HL-60/S4 (cell line): ENCODE results near the gene ATP6V1F.

ENCODE experiments used
- in situ Hi-C: fragments of 300-500 bp; cut with MboI; formaldehyde crosslinking; loops from 2 replicates; pipeline ENCODE4 v1.14.3; 2022; ENCODE audit warnings: low sequenced_read_pairs

Gene ATP6V1F

DNA sequence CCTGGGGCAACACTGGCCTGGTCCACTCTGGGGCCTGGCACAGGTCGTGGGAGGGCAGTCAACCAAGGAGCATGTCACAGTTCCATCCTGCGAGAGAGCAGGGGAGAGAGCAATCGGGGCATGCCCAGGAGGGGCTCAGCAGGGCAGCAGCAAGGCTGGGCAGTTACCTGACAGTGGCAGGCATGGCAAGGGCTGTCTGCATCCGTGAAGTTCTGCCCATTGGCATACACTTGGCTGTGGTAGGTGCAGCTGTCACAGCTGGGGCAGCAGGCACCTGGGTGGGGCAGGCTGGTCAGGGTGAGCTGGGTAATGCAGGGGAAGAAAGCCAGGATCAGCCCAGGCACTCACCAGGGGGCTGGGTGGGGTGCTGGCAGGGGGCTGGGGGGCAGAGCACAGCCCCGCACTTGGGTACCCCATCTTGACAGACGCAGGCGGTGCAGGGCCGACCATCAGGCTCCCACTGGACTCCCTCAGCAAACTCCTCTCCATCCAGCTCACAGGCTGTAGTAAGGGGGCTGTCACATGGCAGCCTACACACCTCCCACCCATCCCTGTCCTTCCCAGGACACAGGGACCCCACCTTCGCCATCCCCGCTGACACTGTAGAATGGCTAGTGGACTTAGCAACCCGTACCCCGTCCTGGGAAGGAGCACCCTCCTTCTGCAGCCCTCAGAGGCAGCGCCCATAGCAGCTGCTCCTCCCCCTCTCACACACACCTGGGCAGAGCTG is 30.0 kb downstream of the ATP6V1F start:
- in situ Hi-C loops, result loop anchor here (25.0 kb wide), 1 partner anchor 280 kb away; no protein-coding TSS in a partner anchor

DNA sequence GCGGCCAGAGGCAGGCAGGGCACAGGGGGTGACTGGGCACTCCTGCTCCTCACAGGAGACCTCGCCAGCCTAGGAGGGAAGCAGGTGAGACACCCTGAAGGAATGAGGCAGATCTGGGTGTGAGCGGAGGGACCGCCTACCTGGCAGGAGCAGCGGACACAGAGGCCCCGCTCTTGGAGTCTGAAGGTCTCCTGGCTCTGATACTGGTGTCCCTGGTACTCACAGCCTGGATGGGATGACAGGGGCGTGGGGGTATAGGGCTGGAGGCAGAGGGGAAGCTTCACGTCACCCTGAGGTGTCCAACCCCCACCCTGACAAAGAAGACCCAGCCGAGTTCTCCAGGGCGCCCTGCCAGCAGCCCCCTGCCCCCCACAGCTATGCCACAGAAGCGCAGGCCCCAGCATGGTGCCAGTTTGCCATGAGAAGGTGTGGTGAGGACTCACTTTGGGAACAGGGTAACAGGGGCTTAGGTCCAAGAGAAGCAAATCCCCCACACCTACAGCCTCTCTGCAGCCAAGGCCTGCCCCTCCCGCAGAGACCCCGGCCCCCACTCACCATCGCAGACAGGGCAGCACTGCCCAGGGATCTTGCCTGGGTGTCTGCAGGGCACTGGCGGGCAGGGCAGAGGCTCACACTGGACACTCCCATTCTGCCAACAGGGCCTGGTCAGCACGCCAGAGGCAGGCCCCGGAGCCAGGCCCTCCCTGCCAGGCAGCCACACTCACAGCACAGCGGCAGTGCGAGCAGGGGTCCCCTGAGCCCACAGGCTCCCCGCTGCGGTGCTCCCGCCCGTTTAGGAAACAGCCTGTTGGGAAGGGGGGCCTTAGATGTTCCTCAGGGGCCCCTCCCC is 30.8 kb downstream of the ATP6V1F start:
- in situ Hi-C loops, result loop anchor here (25.0 kb wide), 1 partner anchor 281 kb away; no protein-coding TSS in a partner anchor

GRCh38 chr7:128894101-128894440 is 31.4 kb downstream of the ATP6V1F start:
- in situ Hi-C loops, result loop anchor here (25.0 kb wide), 1 partner anchor 282 kb away; no protein-coding TSS in a partner anchor

DNA sequence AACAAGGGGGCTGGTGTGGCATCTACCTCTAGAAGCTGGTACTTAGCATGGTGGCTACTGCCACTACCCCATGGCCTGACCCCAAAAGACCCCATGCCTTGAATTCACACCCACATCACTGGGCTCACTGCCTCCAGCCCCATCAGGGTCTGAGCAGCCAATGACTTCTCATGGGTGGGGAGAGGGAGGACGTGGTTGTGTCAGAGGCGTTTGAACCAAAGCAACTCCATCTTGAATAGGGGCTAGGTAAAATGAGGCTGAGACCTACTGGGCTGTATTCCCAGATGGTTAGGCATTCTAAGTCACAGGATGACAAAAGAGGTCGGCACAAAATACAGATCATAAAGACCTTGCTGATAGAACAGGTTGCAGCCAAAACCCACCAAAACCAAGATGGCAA is 32.7 kb downstream of the ATP6V1F start:
- in situ Hi-C loops, result loop anchor here (25.0 kb wide), 1 partner anchor 283 kb away; no protein-coding TSS in a partner anchor

GRCh38 chr7:128899392-128899791 is 36.7 kb downstream of the ATP6V1F start:
- in situ Hi-C loops, result loop anchor here (25.0 kb wide), 1 partner anchor 287 kb away; no protein-coding TSS in a partner anchor

DNA sequence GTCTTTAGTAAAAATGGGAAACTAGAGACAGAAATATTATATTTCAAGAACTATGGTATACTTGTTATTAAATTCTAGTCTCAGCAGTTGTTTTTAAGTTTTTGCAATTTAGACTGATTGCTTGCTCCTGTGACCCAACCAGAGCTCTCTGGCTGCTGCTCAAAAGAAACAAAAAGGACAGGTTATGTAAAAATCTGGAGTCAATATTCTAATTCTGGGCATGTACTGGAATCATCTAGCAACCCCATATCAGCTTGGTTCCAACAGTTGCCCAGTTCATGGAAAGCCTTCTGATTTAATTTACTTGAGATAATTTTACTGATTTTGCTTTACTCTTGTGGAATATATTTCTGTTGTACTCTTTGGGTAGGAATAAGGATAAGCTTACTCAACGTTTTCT is 37.6 kb downstream of the ATP6V1F start:
- in situ Hi-C loops, result loop anchor here (25.0 kb wide), 1 partner anchor 187 kb away; no protein-coding TSS in a partner anchor

- in situ Hi-C loops, result loop anchor here (25.0 kb wide), 1 partner anchor 184 kb away; no protein-coding TSS in a partner anchor
These were observed 40.3 kb downstream of the ATP6V1F start for GRCh38 chr7:128902761-128903585.

- in situ Hi-C loops, result loop anchor here (25.0 kb wide), 1 partner anchor 184 kb away; no protein-coding TSS in a partner anchor
These were observed 41.1 kb downstream of the ATP6V1F start for GRCh38 chr7:128903621-128904361.

DNA sequence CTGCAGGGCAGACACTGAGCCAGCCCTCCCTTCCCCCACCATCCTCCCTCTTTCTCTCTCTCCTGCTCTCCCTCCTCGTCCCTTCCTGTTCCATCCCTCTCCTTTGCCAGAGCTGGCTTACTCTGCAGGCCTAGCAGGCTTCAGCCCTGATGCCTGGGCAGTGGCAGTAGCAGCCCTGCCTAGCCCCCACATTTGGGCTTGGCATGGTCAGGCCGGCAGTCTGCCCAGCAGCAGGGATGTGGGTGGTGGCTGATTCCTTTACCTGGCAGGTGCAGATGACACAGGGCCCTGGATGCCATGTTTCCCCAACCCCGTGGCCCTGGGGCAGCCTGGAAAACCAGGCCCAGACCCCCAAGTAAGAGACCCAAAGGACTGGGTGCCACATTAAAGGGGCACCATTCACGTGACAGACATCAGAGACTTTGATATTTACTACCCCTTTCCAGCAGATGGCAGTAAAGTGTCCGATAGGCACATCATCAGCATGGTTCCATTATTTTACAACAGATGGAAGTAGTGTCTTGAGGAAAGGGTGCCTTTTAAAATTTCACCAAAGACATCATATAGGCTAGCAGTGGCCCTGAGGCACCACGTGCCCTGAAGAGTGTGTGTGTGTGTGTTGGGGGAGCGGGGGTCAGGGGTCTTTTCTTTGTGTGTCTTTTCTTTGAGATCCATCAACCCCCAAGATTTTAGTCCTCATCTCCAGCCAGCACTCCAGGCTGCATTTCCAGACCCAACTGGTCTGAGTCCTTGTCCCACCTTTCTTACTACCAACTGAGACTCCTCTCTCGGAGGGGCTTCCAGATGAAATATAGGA is 41.9 kb downstream of the ATP6V1F start:
- in situ Hi-C loops, result loop anchor here (25.0 kb wide), 1 partner anchor 183 kb away; no protein-coding TSS in a partner anchor

DNA sequence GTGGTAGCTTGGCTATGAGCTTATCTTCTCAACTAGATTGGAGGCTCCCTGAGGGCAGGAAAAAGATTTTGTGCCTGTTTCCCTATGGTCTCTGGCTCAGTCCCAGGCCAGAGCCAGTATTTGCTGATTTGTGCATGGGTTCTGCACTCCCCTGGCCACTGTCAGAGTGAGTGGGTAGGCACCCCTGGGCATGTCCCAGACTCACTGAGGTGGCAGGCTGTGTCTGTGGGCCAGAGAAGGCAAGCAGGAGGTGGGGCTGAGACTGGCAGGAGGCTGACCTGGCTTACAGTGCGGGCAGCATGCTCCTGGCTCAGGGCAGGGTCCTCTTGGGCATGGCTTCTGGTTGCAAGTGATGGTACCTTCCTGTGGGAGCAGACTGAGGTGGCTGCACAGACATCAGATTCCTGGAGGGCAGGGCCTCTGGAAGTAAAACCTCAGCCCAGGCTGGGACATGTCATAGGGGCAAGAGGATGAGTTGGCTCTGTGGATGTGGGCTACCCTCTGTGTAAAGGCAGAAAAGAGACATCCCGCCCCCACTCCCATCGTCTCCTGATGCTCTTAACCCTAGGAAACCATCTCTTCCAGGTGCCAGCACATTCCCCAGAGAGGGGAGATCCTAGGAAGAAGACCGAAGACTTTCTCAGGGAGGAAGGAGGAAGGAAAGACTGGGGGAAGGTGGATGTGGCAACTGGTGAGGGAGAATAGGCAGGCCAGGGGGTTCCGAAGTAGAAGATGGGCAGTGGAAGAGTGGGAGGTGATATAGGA is 43.5 kb downstream of the ATP6V1F start:
- in situ Hi-C loops, result loop anchor here (25.0 kb wide), 1 partner anchor 181 kb away; no protein-coding TSS in a partner anchor

DNA sequence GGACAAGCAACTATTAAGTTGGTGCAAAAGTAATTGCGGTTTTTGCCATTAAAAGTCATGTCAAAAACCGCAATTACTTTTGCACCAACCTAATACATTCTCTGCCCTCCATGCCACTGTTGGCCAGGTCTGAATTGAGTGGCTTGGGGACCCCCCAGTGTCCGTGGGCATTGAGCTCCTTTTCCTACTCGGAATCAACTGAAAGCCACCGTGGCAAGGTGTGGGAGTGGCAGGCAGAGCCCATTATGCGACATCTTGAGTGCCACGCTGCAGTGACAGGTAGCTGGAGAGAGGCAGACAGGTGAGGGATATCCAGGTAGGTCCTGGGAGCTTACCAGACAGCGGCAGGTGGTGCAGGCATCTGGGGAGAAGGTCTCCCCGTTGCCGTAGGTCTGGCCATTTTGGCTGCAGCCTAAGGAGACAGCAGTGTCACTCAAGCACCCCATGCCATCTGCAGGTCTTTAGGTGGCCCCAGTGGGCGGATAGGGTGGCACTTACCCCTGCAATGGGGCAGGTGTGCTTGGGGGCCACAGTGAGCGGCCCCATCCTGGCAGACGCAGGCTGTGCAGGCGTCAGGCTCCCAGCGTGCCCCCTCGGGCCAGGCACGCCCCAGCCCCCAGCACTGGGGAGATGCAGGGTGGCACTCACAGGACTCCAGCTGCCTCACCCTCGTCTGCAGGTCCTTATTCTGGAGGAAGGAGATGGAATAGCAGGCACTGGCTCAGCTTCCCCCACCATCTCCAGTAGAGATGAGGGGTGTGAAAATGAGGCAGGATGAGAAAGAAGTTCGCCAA is 44.3 kb downstream of the ATP6V1F start:
- in situ Hi-C loops, result loop anchor here (25.0 kb wide), 1 partner anchor 180 kb away; no protein-coding TSS in a partner anchor

GRCh38 chr7:128908750-128909624 is 46.3 kb downstream of the ATP6V1F start:
- in situ Hi-C loops, result loop anchor here (25.0 kb wide), 1 partner anchor 178 kb away; no protein-coding TSS in a partner anchor

DNA sequence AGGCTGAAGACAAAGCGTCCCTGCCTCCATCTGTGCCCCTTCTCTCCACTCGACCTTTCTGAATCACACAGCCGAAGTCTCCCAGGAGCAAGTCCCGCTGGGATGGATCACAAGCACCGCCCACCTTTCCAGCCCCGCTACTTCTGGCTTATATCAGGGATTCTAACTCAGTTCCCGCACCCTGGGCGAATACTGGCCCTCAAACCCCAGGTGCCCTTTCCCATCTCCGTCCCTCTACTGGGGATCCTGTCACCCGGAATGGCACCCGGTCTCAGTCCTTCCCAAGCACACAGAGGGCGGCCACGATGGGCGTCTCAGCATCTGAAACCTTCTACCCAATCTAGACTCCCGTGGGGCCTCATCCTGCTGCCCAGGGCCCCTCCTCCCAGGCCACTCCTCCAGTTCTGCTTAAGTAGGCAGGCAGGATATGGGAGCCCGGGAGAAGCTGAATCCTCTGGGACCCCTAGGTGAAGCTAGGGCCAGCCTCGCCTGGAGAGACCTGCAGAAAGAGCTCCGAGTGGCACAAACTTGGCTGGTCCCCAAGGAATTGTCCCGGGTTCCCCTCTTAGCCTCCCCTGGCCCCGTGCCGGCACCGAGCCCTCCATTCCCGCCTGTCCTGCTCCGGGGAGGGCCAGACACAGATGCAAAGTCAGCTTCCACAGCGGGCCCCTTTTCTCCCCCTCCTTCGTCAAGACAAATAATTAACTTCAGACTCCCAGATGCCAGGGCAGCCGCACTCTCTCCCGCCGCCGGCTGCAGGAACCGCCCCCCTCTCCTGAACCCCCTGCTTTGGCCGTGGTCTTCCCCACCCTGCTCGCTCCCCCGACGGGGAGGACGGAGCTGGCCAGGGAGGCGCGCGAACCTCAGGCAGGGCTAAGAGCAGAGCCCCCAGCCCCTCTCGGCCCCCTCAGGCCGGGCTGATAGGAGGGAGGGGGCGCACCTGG is 47.2 kb downstream of the ATP6V1F start:
- in situ Hi-C loops, result loop anchor here (25.0 kb wide), 1 partner anchor 177 kb away; no protein-coding TSS in a partner anchor

DNA sequence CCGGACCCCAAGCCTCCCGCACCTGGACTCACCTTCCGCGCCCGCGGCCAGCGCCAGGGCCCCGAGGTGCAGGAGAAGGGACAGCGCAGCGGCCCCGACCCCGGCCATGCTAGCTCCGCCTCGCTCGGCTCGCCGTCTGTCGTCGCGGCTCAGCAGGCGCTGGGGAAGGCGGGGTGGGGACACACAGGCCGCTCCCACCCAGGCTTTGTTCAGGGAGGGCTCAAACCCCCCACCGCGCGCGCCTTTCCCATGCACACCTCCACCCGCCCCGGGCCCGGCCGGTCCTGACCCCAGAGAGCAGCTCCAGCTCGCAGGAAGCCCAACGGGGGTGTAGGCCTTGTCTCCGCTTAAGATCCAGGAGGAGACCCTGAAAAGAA is 47.9 kb downstream of the ATP6V1F start, which contains the start of gene KCP:
TSS of gene KCP (minus strand) at position 141 of the 377 bp plus-strand sequence. CDS start at position 108, 33 bp downstream.
- in situ Hi-C loops, result loop anchor here (25.0 kb wide), 1 partner anchor 177 kb away; no protein-coding TSS in a partner anchor
